ENCODE data around the gene TASOR2.

- TF ChIP-seq ZNF512 (CRISPR knock-in tag; IDR thresholded peaks at IDR 0.05; ENCODE audit: borderline replicate concordance) (no peak), E2F4 (CRISPR knock-in tag; IDR thresholded peaks at IDR 0.05; ENCODE audit: borderline replicate concordance, low read depth) (no peak), CREB1 (CRISPR knock-in tag; IDR thresholded peaks at IDR 0.05) (no peak), NR1H2 (CRISPR knock-in tag; IDR thresholded peaks at IDR 0.05) (no peak), ZNF423 (CRISPR knock-in tag; IDR thresholded peaks at IDR 0.05) (no peak), ATF2 (CRISPR knock-in tag; IDR thresholded peaks at IDR 0.05; ENCODE audit: borderline replicate concordance, low read depth) (no peak), ARID4B (CRISPR knock-in tag; IDR thresholded peaks at IDR 0.05; ENCODE audit: borderline replicate concordance) (no peak), MAX (CRISPR knock-in tag; IDR thresholded peaks at IDR 0.05) (no peak)
Observed at GRCh38 chr10:5665373-5666007, 19.1 kb upstream of the TASOR2 start.

All from WTC11 (cell line).